ENCODE results near the gene DLK1. TPM values are rescaled to one million over a fixed set of nuclear protein-coding genes. Genes with fewer than 3 reads are reported as not detected.

Gene DLK1
- polyA plus RNA-seq, 2 of the 4 experiments (the other 2 are of a cell fraction): 0.06 TPM; not detected in 1

GRCh38 chr14:100706200-100706599, 20.5 kb upstream of the DLK1 start:
- CTCF ChIA-PET: no interaction called here

GRCh38 chr14:100706860-100707259, 19.8 kb upstream of the DLK1 start:
- ATAC-seq (no peak), DNase-seq (ENCODE audit: low read depth in 1 of 2, low spot score in 1 of 2) (no peak), FAIRE-seq (no peak)
- TF ChIP-seq ZFP36 (IDR thresholded peaks at IDR 0.05; ENCODE audit: borderline replicate concordance, partially characterized antibody): no peak
- Histone ChIP-seq H3K27ac (no peak overlapping the region), H3K4me2 (no peak overlapping the region), H3K4me3 (no peak overlapping the region), H3K4me1 (no peaks in the 10 kb centered on the region), H3K9me3 (no peaks in the 10 kb centered on the region)
- 68% methylated on average over 5 of the region's 5 CpGs for WGBS (ENCODE audit: missing lambda C conversion rate)
- CTCF ChIA-PET: no interaction called here
- POLR2A ChIA-PET: no interaction called here

More at GRCh38 chr14:100706200-100706599, 20.5 kb upstream of the DLK1 start:
- DNase-seq (ENCODE audit: low read depth in 1 of 2, low spot score in 1 of 2) (no peak), FAIRE-seq (no peak), ATAC-seq (no peak)
- WGBS (ENCODE audit: missing lambda C conversion rate): 54% methylated on average over 13 of the region's 13 CpGs
- POLR2A ChIA-PET: no interaction called here
- no peak overlapping the region for H3K27ac ChIP-seq
- no peak for TF ChIP-seq RNF2 (IDR thresholded peaks at IDR 0.05; ENCODE audit: borderline replicate concordance, low read depth)
- TF ChIP-seq PBX3 (IDR thresholded peaks at IDR 0.05): no peak
- TF ChIP-seq HMGXB4 (CRISPR knock-in tag; IDR thresholded peaks at IDR 0.05; ENCODE audit: borderline replicate concordance): no peak
- no peak for TF ChIP-seq NPAS2 (CRISPR knock-in tag; IDR thresholded peaks at IDR 0.05; ENCODE audit: borderline replicate concordance)
- no peaks in the 10 kb centered on the region for H3K9me3 ChIP-seq
- H3K4me1 ChIP-seq: no peaks in the 10 kb centered on the region
- H3K4me3 ChIP-seq: no peak overlapping the region
- H3K4me2 ChIP-seq: no peak overlapping the region

GRCh38 chr14:100708425-100709288, 18.0 kb upstream of the DLK1 start:
- CTCF ChIA-PET: interaction anchor here (1.1 to 3.6 kb wide), 2 partner anchors 10 to 193 kb away, joined by 3 to 16 read pairs; no protein-coding TSS in a partner anchor
- Histone ChIP-seq H3K27ac (peak overlapping the region in 1 of 2 experiments; percentile 19; a peak in 1 of 6 replicates), H3K4me2 (no peak overlapping the region), H3K4me3 (no peak overlapping the region), H3K4me1 (no peaks in the 10 kb centered on the region), H3K9me3 (no peaks in the 10 kb centered on the region)
- no peak for DNase-seq (ENCODE audit: low read depth in 1 of 2, low spot score in 1 of 2)
- no peak for FAIRE-seq
- ATAC-seq: peak in 1 of 2 experiments; percentile 28; a peak in 1 of 6 replicates
- POLR2A ChIA-PET: no interaction called here
- TF ChIP-seq HOXB5 (CRISPR knock-in tag; IDR thresholded peaks at IDR 0.05) (no peak), RAD21 (conservative IDR thresholded peaks at IDR 0.05 in 1 of 2, IDR thresholded peaks at IDR 0.05 in 1 of 2) (0 out of 5 replicates have a peak, but pooled peaks have one; percentile 2 to 19)
- WGBS (ENCODE audit: missing lambda C conversion rate): 68% methylated on average over 26 of the region's 40 CpGs

- CTCF ChIA-PET: interaction anchor here (0.6 to 3.6 kb wide), 12 partner anchors 9 to 926 kb away, joined by 3 to 16 read pairs (median 4); no protein-coding TSS in a partner anchor
- peak overlapping the region in 1 of 2 experiments; percentile 19; a peak in 1 of 6 replicates for H3K27ac ChIP-seq
- POLR2A ChIA-PET: no interaction called here
- H3K4me1 ChIP-seq: no peaks in the 10 kb centered on the region
- no peak overlapping the region for H3K4me3 ChIP-seq
- FAIRE-seq: no peak
- no peaks in the 10 kb centered on the region for H3K9me3 ChIP-seq
- WGBS (ENCODE audit: missing lambda C conversion rate): 68% methylated on average over 38 of the region's 59 CpGs
- peak in 1 of 2 experiments; percentile 26 for DNase-seq (ENCODE audit: low read depth in 1 of 2, low spot score in 1 of 2)
- TF ChIP-seq RNF2 (IDR thresholded peaks at IDR 0.05; ENCODE audit: borderline replicate concordance, low read depth): no peak
- TF ChIP-seq SMC3 (IDR thresholded peaks at IDR 0.05): peak; percentile 68
- TF ChIP-seq RCOR1 (IDR thresholded peaks at IDR 0.05; ENCODE audit: low read depth, low read length): no peak
- TF ChIP-seq CTCF (IDR thresholded peaks at IDR 0.05): peak; percentile 51
- no peak for TF ChIP-seq KDM5A (IDR thresholded peaks at IDR 0.05)
- no peak for TF ChIP-seq BHLHE40 (IDR thresholded peaks at IDR 0.05; ENCODE audit: low read depth, low read length)
- TF ChIP-seq HOXB5 (CRISPR knock-in tag; IDR thresholded peaks at IDR 0.05): no peak
- TF ChIP-seq TFCP2L1 (CRISPR knock-in tag; IDR thresholded peaks at IDR 0.05): no peak
- TF ChIP-seq RAD21 (conservative IDR thresholded peaks at IDR 0.05 in 1 of 2, IDR thresholded peaks at IDR 0.05 in 1 of 2): peak; percentile 33 to 56
- no peak for TF ChIP-seq CBX2 (IDR thresholded peaks at IDR 0.05; ENCODE audit: borderline replicate concordance, low read depth)
- peak overlapping the region; percentile 27; the same call in 2 of the 3 replicates for H3K4me2 ChIP-seq
- peak; percentile 40 to 82; a peak in 4 of 6 replicates for ATAC-seq
These were observed 17.1 kb upstream of the DLK1 start for GRCh38 chr14:100709289-100710284.

Measured in A549 (cell line).